Heart left ventricle (tissue), 16 donors: ENCODE results near the gene ANXA2. TPM values are rescaled to one million over a fixed set of nuclear protein-coding genes. Genes with fewer than 3 reads are reported as not detected.
"Not testable (repeated sequence)": the region's sequence is repeated elsewhere in the genome, so short reads cannot be mapped to it uniquely, and the experiment has no call there.

Source experiments
- ATAC-seq, 4 donors: fragments of 200-7000 bp; cut with Tn5 transposase; one replicate each; pipeline ENCODE4 v1.9.1; 2020 to 2022; ENCODE audit warnings: moderate library complexity in 4 of 4, mild to moderate bottlenecking in 3 of 4, moderate number of reproducible peaks in 1 of 4
- DNase-seq, 5 donors: peaks; one replicate each; pipeline ENCODE4 v3.0.0-alpha.2; 2020
- H3K27ac ChIP-seq, 12 donors: fragments of 200-600 bp; sonication (generic) in 4 of 12; one replicate each; pipeline versions ENCODE4 v1.5.0 to v1.8.0; 2016 to 2022; ENCODE audit warnings: mild to moderate bottlenecking in 2 of 12
- H3K27me3 ChIP-seq, 9 donors: fragments of 200-600 bp; sonication (generic) in 2 of 9; one replicate each; pipeline versions ENCODE4 v1.5.1 to v1.8.0; 2016 to 2022; ENCODE audit warnings: mild to moderate bottlenecking in 3 of 9
- H3K36me3 ChIP-seq, 9 donors: fragments of 200-600 bp; sonication (generic) in 2 of 9; one replicate each; pipeline versions ENCODE4 v1.5.0 to v1.8.0; 2018 to 2022; ENCODE audit warnings: mild to moderate bottlenecking in 2 of 9
- H3K4me1 ChIP-seq, 12 donors: fragments of 200-600 bp; sonication (generic) in 4 of 12; one replicate each; pipeline versions ENCODE4 v1.5.0 to v1.8.0; 2016 to 2022; ENCODE audit warnings: mild to moderate bottlenecking in 3 of 12
- H3K4me3 ChIP-seq, 12 donors: fragments of 200-600 bp; sonication (generic) in 4 of 12; one replicate each; pipeline versions ENCODE4 v1.5.0 to v1.8.0; 2017 to 2022; ENCODE audit warnings: mild to moderate bottlenecking in 9 of 12, moderate library complexity in 4 of 12
- H3K9me3 ChIP-seq, 12 donors: fragments of 200-600 bp; sonication (generic) in 4 of 12; one replicate each; pipeline versions ENCODE4 v1.5.0 to v1.8.0; 2016 to 2022; ENCODE audit warnings: mild to moderate bottlenecking in 1 of 12
- POLR2A ChIP-seq, 2 donors: fragments of 450-650 bp; IDR thresholded peaks; one replicate each; pipeline ENCODE4 v1.6.1; 2017; ENCODE audit warnings: antibody characterized with exemption in 2 of 2, mild to moderate bottlenecking in 2 of 2, moderate library complexity in 2 of 2
- WGBS, 4 donors: extraction: QIAGEN DNeasy Blood & Tissue Kit in 2 of 4; methylation state at CpG; one replicate each; pipeline versions ENCODE4 v1.1.5 to v1.1.7; 2013 to 2018; 5-methylcytosine and 5-hydroxymethylcytosine counted together
- intact Hi-C, 10 donors: fragments of 100-400 bp; cut with DNase I; formaldehyde crosslinking; loops; one replicate each; pipeline versions ENCODE4 v1.11.1 to v1.14.2; 2022
- polyA plus RNA-seq, 2 donors: library from polyadenylated mRNA; stranded (reverse); fragments of 200-250 nt; gene quantifications; one replicate each; pipeline ENCODE4 v1.2.3, GENCODE V29; 2013
- total RNA-seq, 9 donors: library from RNA; depleted of rRNA in 2 of 9; stranded (reverse); fragments of >200 nt in 2 of 9; fragmentation: NEBNext Ultra II Directional in 3 of 9; extraction: Animal tissue kit (Norgen Biotek cat#: 25700) in 3 of 9; gene quantifications; one replicate each; pipeline versions ENCODE4 v1.1.0 to v1.2.4, GENCODE V29; 2016 to 2023
- TF ChIP-seq, protein P1 (sequence below), 12 donors: fragments of 200-600 bp; sonication (generic) in 4 of 12; IDR thresholded peaks; one replicate each; pipeline versions ENCODE4 v1.5.0 to v1.8.0; 2018 to 2022; ENCODE audit warnings: antibody characterized with exemption in 12 of 12, mild to moderate bottlenecking in 5 of 12
- donor health status: ischemic (EF 13 %, LVEDD 7.1; RV severe dilation, severe dysfunction).
- donor health status: healthy with polysubstance abuse.
- donor health status: DM: no; HTN: yes; CAD: no.
- donor health status: DM: no; HTN: no; CAD: no.
- donor health status: ischemic (EF 25% LVEDD 6.9; RV normal size, moderate dysfunction).
- donor health status: ischemic (EF 25% LVEDD 5.7; RV mildly dilated, moderate dysfunction).
- donor health status: healthy.
- donor health status: DM: yes; HTN: yes; CAD: no.
- donor health status: ischemic (EF 35%, LVEDD 5.7; RV mildly dilated, moderate dysfunction).
- donor health status: nonischemic (EF 11% LVEDD 7.7; RV severe dilation, severe dysfunction).
- donor health status: DM: yes; HTN: yes; CAD: no.
- donor health status: PGD.
- donor health status: ischemic (EF 29% LVEDD 5.4; RV normal size, mild dysfunction).
- donor health status: nonischemic (EF 23%, LVEDD 6.1; RV moderate dilation, normal function).

The ANXA2 gene
- total and polyA plus RNA-seq, 11 donors, result 106 to 547 (median 207) TPM

DNA sequence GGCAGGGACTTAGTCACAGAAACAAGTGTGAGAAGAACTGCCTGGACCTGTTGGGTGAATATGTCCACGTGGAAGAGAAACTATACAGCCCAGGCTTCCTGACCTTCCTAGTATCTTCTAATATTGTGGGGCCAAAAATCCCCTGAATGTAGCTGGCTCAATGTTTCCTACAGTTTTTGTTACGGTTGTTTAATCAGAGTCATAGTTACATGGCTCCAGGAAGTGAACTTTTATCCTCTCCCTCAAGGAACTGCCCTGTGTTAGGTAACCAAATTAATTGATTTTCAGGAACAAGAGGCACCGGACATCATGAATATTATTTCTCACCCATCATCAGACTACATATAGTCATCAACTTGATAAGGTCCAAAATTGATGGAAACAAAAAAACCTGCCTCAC lies 59.0 kb downstream of the ANXA2 start:
- TF ChIP-seq POLR2A (IDR thresholded peaks at IDR 0.05), result no peak
- TF ChIP-seq, protein P1, sequence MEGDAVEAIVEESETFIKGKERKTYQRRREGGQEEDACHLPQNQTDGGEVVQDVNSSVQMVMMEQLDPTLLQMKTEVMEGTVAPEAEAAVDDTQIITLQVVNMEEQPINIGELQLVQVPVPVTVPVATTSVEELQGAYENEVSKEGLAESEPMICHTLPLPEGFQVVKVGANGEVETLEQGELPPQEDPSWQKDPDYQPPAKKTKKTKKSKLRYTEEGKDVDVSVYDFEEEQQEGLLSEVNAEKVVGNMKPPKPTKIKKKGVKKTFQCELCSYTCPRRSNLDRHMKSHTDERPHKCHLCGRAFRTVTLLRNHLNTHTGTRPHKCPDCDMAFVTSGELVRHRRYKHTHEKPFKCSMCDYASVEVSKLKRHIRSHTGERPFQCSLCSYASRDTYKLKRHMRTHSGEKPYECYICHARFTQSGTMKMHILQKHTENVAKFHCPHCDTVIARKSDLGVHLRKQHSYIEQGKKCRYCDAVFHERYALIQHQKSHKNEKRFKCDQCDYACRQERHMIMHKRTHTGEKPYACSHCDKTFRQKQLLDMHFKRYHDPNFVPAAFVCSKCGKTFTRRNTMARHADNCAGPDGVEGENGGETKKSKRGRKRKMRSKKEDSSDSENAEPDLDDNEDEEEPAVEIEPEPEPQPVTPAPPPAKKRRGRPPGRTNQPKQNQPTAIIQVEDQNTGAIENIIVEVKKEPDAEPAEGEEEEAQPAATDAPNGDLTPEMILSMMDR (IDR thresholded peaks at IDR 0.05), result no peak
- WGBS, 4 donors, result 75 to 87% (median 78%) methylated on average over 3 of the region's 3 CpGs

GRCh38 chr15:60337076-60337475 lies 60.7 kb downstream of the ANXA2 start:
- no peaks in the 10 kb centered on the region for H3K4me1 ChIP-seq
- WGBS, 4 donors, result 82 to 91% (median 87%) methylated on average over 4 of the region's 4 CpGs
- DNase-seq (no peak), ATAC-seq (no peak)
- H3K36me3 ChIP-seq, result no peaks in the 10 kb centered on the region
- TF ChIP-seq, protein P1 (IDR thresholded peaks at IDR 0.05), result no peak
- no peak for TF ChIP-seq POLR2A (IDR thresholded peaks at IDR 0.05)
- no peaks in the 10 kb centered on the region for H3K9me3 ChIP-seq
- no peaks in the 10 kb centered on the region for H3K27me3 ChIP-seq
- H3K4me3 ChIP-seq, result no peak overlapping the region
- intact Hi-C loops, result no loop called here
- H3K27ac ChIP-seq, result no peak overlapping the region

More for the DNA sequence above, 59.0 kb downstream of the ANXA2 start:
- intact Hi-C loops, result no loop called here
- H3K4me3 ChIP-seq, result no peak overlapping the region
- H3K9me3 ChIP-seq, result no peaks in the 10 kb centered on the region
- ATAC-seq (no peak), DNase-seq (no peak)
- H3K27me3 ChIP-seq, result no peaks in the 10 kb centered on the region
- H3K4me1 ChIP-seq, result peaks cover 0 to 4% (median 0%) of the 10 kb centered on the region in 12 donors
- no peaks in the 10 kb centered on the region for H3K36me3 ChIP-seq
- H3K27ac ChIP-seq, result no peak overlapping the region

DNA sequence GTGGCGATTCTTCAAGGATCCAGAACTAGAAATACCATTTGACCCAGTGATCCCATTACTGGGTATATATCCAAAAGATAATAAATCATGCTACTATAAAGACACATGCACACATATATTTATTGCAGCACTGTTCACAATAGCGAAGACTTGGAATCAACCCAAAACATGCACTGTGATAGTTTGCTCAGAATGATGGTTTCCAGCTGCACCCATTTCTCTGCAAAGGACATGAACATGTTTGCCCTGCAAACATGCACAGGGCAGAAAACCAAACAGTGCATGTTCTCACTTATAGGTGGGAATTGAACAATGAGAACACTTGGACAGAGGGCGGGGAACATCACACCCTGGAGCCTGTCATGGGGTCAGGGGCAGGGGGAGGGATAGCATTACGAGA lies 62.5 kb downstream of the ANXA2 start:
- H3K9me3 ChIP-seq, intact Hi-C loops, H3K36me3 ChIP-seq, H3K4me1 ChIP-seq, H3K4me3 ChIP-seq, ATAC-seq, DNase-seq, H3K27me3 ChIP-seq, H3K27ac ChIP-seq: not testable (repeated sequence)
- WGBS, 4 donors, result 79 to 88% (median 85%) methylated on average over 4 of the region's 4 CpGs

GRCh38 chr15:60328852-60329443 lies 68.8 kb downstream of the ANXA2 start:
- no peak overlapping the region for H3K4me3 ChIP-seq
- H3K27me3 ChIP-seq, result peaks cover 0 to 47% (median 23%) of the 10 kb centered on the region in 9 donors
- TF ChIP-seq, protein P1 (IDR thresholded peaks at IDR 0.05), result peak; percentile 49 to 74 (median 71)
- no peak for TF ChIP-seq POLR2A (IDR thresholded peaks at IDR 0.05)
- no peaks in the 10 kb centered on the region for H3K9me3 ChIP-seq
- intact Hi-C loops, result loop anchor here (5.0 to 10.0 kb wide), 5 partner anchors 602 to 637 kb away; no protein-coding TSS in a partner anchor
- H3K36me3 ChIP-seq, result no peaks in the 10 kb centered on the region
- ATAC-seq (no peak), DNase-seq (no peak)
- WGBS, 4 donors, result 13 to 19% (median 16%) methylated on average over 7 of the region's 7 CpGs
- H3K4me1 ChIP-seq, result peaks cover 0 to 4% (median 0%) of the 10 kb centered on the region in 12 donors
- no peak overlapping the region for H3K27ac ChIP-seq
